Upper lobe of left lung (tissue), 6 donors: ENCODE measurements around the gene PIH1D2. TPM values are rescaled to one million over a fixed set of nuclear protein-coding genes. Genes with fewer than 3 reads are reported as not detected.

Experiments
- ATAC-seq, 2 donors: fragments of 200-7000 bp; cut with Tn5 transposase; one replicate each; pipeline ENCODE4 v1.9.1; 2022; ENCODE audit warnings: mild to moderate bottlenecking in 2 of 2, moderate library complexity in 2 of 2; ENCODE audit not compliant: low FRiP score in 2 of 2
- DNase-seq, 2 donors: peaks; one replicate each; pipeline ENCODE4 v3.0.0-alpha.2; 2019 to 2020
- H3K27ac ChIP-seq, 4 donors: fragments of 200-600 bp; sonication (generic); one replicate each; pipeline ENCODE4 v1.5.1; 2016 to 2019
- H3K27me3 ChIP-seq, 4 donors: fragments of 200-600 bp; sonication (generic); one replicate each; pipeline ENCODE4 v1.5.1; 2017 to 2019
- H3K36me3 ChIP-seq, 4 donors: fragments of 200-600 bp; sonication (generic); one replicate each; pipeline ENCODE4 v1.5.1; 2016 to 2019
- H3K4me1 ChIP-seq, 4 donors: fragments of 200-600 bp; sonication (generic); one replicate each; pipeline ENCODE4 v1.5.1; 2018 to 2019
- H3K4me3 ChIP-seq, 4 donors: fragments of 200-600 bp; sonication (generic); one replicate each; pipeline ENCODE4 v1.5.1; 2017 to 2019; ENCODE audit warnings: mild to moderate bottlenecking in 2 of 4, moderate library complexity in 1 of 4
- H3K9me3 ChIP-seq, 4 donors: fragments of 200-600 bp; sonication (generic); one replicate each; pipeline ENCODE4 v1.5.1; 2018 to 2019
- EP300 ChIP-seq, 4 donors: sonication (generic); formaldehyde crosslinking; IDR thresholded peaks; one replicate each; pipeline ENCODE4 v1.5.1; 2017; ENCODE audit warnings: antibody characterized with exemption in 4 of 4, control low read depth in 2 of 4
- POLR2A ChIP-seq, 4 donors: fragments of 450-650 bp; IDR thresholded peaks; one replicate each; pipeline ENCODE4 v1.5.1; 2016 to 2017; ENCODE audit warnings: antibody characterized with exemption in 4 of 4, mild to moderate bottlenecking in 2 of 4
- POLR2AphosphoS5 ChIP-seq, 2 donors: sonication (generic); formaldehyde crosslinking; IDR thresholded peaks; one replicate each; pipeline ENCODE4 v1.5.1; 2017; ENCODE audit warnings: antibody characterized with exemption in 2 of 2
- WGBS, 2 donors: methylation state at CpG; one replicate each; pipeline ENCODE4 v1.1.5; 2017 to 2018; 5-methylcytosine and 5-hydroxymethylcytosine counted together
- total RNA-seq, 6 donors: library from RNA; depleted of rRNA in 4 of 6; stranded (reverse); fragments of >200 nt in 4 of 6; gene quantifications; one replicate each; pipeline versions ENCODE4 v1.1.0 to v1.2.1, GENCODE V29; 2016 to 2021
- TF ChIP-seq, protein P1 (sequence below), 6 experiments: fragments of 450-650 bp in 4 of 6; fragments of 200-600 bp in 2 of 6; sonication (generic) in 2 of 6; IDR thresholded peaks; one replicate each; pipeline ENCODE4 v1.5.1; 2016 to 2019; ENCODE audit warnings: antibody characterized with exemption in 6 of 6
- donor health status: DM: no; HTN: no; CAD: no; lungs with moderate emphysema.
- donor health status: DM: no; HTN: yes; CAD: no; lungs with severe emphysema.

The PIH1D2 gene
- total RNA-seq, 6 donors from 2014 or later: 1.2 to 24.1 (median 4.0) TPM

DNA sequence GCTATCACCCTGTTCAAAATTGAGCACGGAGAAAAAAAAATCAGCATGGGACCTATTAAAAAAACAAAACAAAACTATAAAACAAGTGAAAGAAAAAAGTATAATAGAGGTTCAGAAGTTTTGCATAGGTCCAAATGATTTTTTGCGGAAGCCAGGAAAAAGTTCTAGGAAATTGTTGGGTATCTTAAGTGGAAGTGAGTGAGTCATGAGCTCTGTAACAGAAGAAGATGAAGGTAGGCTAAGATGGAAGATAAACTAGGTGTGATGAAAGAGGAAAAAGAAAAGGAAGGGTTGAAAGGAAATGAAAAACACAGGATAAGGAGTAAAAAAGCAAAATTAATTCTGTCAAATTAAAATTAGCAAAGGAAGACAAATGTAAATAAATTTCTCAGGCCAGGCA is 40.6 kb upstream of the PIH1D2 start:
- H3K4me3 ChIP-seq: no peak overlapping the region
- ATAC-seq (no peak), DNase-seq (no peak)
- no peak for TF ChIP-seq POLR2A (IDR thresholded peaks at IDR 0.05)
- TF ChIP-seq, protein P1, sequence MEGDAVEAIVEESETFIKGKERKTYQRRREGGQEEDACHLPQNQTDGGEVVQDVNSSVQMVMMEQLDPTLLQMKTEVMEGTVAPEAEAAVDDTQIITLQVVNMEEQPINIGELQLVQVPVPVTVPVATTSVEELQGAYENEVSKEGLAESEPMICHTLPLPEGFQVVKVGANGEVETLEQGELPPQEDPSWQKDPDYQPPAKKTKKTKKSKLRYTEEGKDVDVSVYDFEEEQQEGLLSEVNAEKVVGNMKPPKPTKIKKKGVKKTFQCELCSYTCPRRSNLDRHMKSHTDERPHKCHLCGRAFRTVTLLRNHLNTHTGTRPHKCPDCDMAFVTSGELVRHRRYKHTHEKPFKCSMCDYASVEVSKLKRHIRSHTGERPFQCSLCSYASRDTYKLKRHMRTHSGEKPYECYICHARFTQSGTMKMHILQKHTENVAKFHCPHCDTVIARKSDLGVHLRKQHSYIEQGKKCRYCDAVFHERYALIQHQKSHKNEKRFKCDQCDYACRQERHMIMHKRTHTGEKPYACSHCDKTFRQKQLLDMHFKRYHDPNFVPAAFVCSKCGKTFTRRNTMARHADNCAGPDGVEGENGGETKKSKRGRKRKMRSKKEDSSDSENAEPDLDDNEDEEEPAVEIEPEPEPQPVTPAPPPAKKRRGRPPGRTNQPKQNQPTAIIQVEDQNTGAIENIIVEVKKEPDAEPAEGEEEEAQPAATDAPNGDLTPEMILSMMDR (IDR thresholded peaks at IDR 0.05): no peak
- no peak for TF ChIP-seq POLR2AphosphoS5 (IDR thresholded peaks at IDR 0.05)
- TF ChIP-seq EP300 (IDR thresholded peaks at IDR 0.05): no peak
- no peaks in the 10 kb centered on the region for H3K9me3 ChIP-seq
- no peaks in the 10 kb centered on the region for H3K27me3 ChIP-seq
- H3K36me3 ChIP-seq: no peaks in the 10 kb centered on the region
- no peak overlapping the region for H3K27ac ChIP-seq
- WGBS, 2 donors: 88 to 95% methylated on average over 2 of the region's 2 CpGs
- H3K4me1 ChIP-seq: peaks cover 0 to 3% (median 0%) of the 10 kb centered on the region in 4 donors

DNA sequence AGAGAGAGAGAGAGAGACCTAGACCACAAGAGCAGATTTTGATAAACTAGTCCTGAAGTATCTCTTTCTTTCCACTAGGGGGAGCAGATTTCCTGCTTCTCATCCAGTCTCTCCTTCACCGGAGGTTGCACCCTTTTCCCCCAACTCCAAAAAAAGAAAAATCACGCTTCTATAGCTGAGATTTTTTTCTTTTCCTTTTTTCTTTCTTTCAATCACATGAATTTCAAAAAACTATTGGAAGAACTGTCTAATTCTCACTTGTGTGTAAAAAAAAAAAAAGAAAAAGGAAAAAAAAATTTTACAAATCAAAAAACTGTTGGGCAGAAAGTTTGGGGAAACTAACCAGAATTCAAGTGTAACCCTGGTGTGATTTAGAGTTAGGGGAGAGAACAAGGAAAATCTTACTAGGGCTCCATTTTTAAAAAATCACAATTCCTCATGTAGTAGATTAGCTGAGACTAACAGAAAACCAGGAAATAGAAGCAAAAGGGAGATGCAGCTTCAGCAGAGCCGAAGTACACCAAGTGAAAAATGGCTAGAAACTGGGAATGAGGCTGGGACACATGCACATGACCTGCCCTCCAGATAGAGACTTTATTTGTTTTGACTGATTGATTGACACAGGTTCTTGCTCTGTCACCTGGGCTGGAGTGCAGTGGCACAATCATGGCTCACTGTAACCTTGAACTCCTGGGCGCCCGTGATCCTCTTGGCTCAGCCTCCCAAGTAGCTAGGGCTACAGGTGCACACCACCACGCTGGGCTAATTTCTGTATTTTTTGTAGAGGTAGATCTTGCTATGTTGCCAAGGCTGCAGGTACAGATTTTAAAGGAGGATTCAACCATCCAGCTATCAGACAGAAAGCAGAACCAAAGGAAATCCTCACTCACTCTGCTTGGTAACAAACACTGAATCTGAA is 40.0 kb upstream of the PIH1D2 start:
- 54 to 60% methylated on average over 5 to 6 of the region's 6 CpGs for WGBS, 2 donors

DNA sequence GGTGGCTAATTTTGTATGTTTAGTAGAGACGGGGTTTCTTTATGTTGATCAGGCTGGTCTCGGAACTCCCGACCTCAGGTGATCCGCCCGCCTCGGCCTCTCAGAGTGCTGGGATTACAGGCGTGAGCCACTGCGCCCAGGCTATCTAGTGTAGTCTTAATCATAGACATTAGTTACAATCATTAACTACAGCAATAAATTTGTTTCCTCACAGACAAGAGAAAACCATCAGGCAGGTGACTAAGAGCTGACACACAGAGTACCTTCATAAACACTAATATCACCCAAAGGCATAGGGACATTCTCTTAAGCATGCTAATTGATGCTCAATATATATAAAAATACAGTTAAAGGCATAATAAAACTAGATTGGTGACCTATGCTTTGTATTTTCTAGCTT is 32.3 kb upstream of the PIH1D2 start:
- no peak overlapping the region for H3K27ac ChIP-seq
- 98 to 99% methylated on average over 8 of the region's 8 CpGs for WGBS, 2 donors
- TF ChIP-seq POLR2A (IDR thresholded peaks at IDR 0.05) (no peak), POLR2AphosphoS5 (IDR thresholded peaks at IDR 0.05) (no peak), EP300 (IDR thresholded peaks at IDR 0.05) (no peak)
- TF ChIP-seq, protein P1 (IDR thresholded peaks at IDR 0.05): no peak
- ATAC-seq (no peak), DNase-seq (peak in 1 of 2 donors; percentile 31)
- H3K36me3 ChIP-seq: peaks cover 0 to 2% (median 0%) of the 10 kb centered on the region in 4 donors
- H3K4me1 ChIP-seq: no peaks in the 10 kb centered on the region
- H3K27me3 ChIP-seq: no peaks in the 10 kb centered on the region
- H3K4me3 ChIP-seq: no peak overlapping the region
- H3K9me3 ChIP-seq: no peaks in the 10 kb centered on the region

More for the DNA sequence above, 40.0 kb upstream of the PIH1D2 start:
- DNase-seq (no peak), ATAC-seq (peak in 1 of 2 donors; percentile 86)
- TF ChIP-seq, protein P1 (IDR thresholded peaks at IDR 0.05): peak; percentile 15 to 78 (median 48)
- TF ChIP-seq POLR2A (IDR thresholded peaks at IDR 0.05): no peak
- Histone ChIP-seq H3K4me1 (peaks cover 0 to 3% (median 0%) of the 10 kb centered on the region in 4 donors), H3K27ac (no peak overlapping the region), H3K27me3 (no peaks in the 10 kb centered on the region), H3K36me3 (no peaks in the 10 kb centered on the region), H3K9me3 (no peaks in the 10 kb centered on the region), H3K4me3 (no peak overlapping the region)

DNA sequence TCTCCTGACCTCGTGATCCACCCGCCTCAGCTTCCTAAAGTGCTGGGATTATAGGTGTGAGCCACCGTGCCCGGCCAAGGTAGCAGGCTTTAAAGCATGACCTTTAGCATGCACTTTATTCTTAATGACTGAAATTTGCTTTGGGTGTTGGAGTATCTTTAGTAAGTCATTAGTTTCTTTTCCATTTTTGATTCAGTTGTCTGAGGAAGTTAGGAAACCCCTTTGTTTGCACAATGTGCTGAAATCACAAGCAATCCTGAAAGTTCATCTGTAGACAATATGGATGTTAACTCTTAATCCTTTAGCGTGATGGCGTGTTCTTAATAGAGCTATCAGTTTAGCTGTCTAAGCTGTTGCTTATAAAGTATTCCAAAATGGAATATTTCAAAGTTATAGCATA is 29.6 kb upstream of the PIH1D2 start:
- Histone ChIP-seq H3K9me3 (no peaks in the 10 kb centered on the region), H3K4me3 (no peak overlapping the region), H3K27ac (no peak overlapping the region), H3K4me1 (no peaks in the 10 kb centered on the region), H3K36me3 (peaks cover 0 to 4% (median 1%) of the 10 kb centered on the region in 4 donors), H3K27me3 (no peaks in the 10 kb centered on the region)
- 77 to 92% methylated on average over 6 of the region's 6 CpGs for WGBS, 2 donors
- TF ChIP-seq EP300 (IDR thresholded peaks at IDR 0.05) (no peak), POLR2AphosphoS5 (IDR thresholded peaks at IDR 0.05) (no peak), POLR2A (IDR thresholded peaks at IDR 0.05) (no peak)
- TF ChIP-seq, protein P1 (IDR thresholded peaks at IDR 0.05): no peak
- DNase-seq (no peak), ATAC-seq (no peak)
